Body of pancreas (tissue), 4 donors: ENCODE data around the gene BANF2.

Source experiments
- CTCF ChIP-seq, 7 experiments: fragments of 450-650 bp in 4 of 7; fragments of 200-600 bp in 3 of 7; sonication (generic) in 3 of 7; IDR thresholded peaks; one replicate each; pipeline ENCODE4 v1.5.1; 2016 to 2019; ENCODE audit warnings: antibody characterized with exemption in 7 of 7
- POLR2A ChIP-seq, 3 donors: fragments of 450-650 bp; IDR thresholded peaks; one replicate each; pipeline ENCODE4 v1.6.1; 2016; ENCODE audit warnings: antibody characterized with exemption in 3 of 3, mild to moderate bottlenecking in 2 of 3

GRCh38 chr20:17758010-17758409, 58.2 kb downstream of the BANF2 start:
- TF ChIP-seq CTCF (IDR thresholded peaks at IDR 0.05) (no peak), POLR2A (IDR thresholded peaks at IDR 0.05) (no peak)
